Measurements from ENCODE around the gene DNAJB1. TPM values are rescaled to one million over a fixed set of nuclear protein-coding genes. Genes with fewer than 3 reads are reported as not detected.
"Not testable (repeated sequence)": the region's sequence is repeated elsewhere in the genome, so short reads cannot be mapped to it uniquely, and the experiment has no call there.

Gene DNAJB1
- total RNA-seq, 1 donor from 2014 or later = 86.0 TPM

GRCh38 chr19:14554382-14554812 is 36.2 kb upstream of the DNAJB1 start:
- intact Hi-C loops (cut with DNase I) = no loop called here
- DNase-seq (ENCODE audit: low spot score) (no peak), ATAC-seq (no peak)

- intact Hi-C loops (cut with DNase I) = no loop called here
- ATAC-seq (no peak), DNase-seq (ENCODE audit: low spot score) (no peak)
These were observed 35.7 kb upstream of the DNAJB1 start for GRCh38 chr19:14553939-14554243.

- intact Hi-C loops (cut with DNase I) = no loop called here
- DNase-seq (ENCODE audit: low spot score) = no peak
- ATAC-seq = no peak
These were observed 35.1 kb upstream of the DNAJB1 start for GRCh38 chr19:14553042-14553938.

GRCh38 chr19:14552006-14552360 is 33.8 kb upstream of the DNAJB1 start:
- DNase-seq (ENCODE audit: low spot score); ATAC-seq; intact Hi-C loops (cut with DNase I): not testable (repeated sequence)

GRCh38 chr19:14551134-14552005 is 33.2 kb upstream of the DNAJB1 start:
- DNase-seq (ENCODE audit: low spot score); intact Hi-C loops (cut with DNase I): not testable (repeated sequence)
- ATAC-seq = peak; percentile 51

- ATAC-seq = no peak
These were observed 32.1 kb upstream of the DNAJB1 start for GRCh38 chr19:14550201-14550754.

GRCh38 chr19:14545716-14546082 is 27.5 kb upstream of the DNAJB1 start:
- no peak for DNase-seq (ENCODE audit: low spot score)
- ATAC-seq = no peak
- intact Hi-C loops (cut with DNase I) = no loop called here

More at GRCh38 chr19:14550201-14550754, 32.1 kb upstream of the DNAJB1 start:
- no peak for DNase-seq (ENCODE audit: low spot score)
- intact Hi-C loops (cut with DNase I) = no loop called here

- intact Hi-C loops (cut with DNase I) = no loop called here
- ATAC-seq (peak; percentile 56), DNase-seq (ENCODE audit: low spot score) (no peak)
These were observed 26.9 kb upstream of the DNAJB1 start for GRCh38 chr19:14544977-14545715.

- DNase-seq (ENCODE audit: low spot score) (no peak), ATAC-seq (no peak)
- intact Hi-C loops (cut with DNase I) = no loop called here
These were observed 25.9 kb upstream of the DNAJB1 start for GRCh38 chr19:14544047-14544446.

GRCh38 chr19:14542711-14543328 is 24.6 kb upstream of the DNAJB1 start:
- DNase-seq (ENCODE audit: low spot score) (no peak), ATAC-seq (peak; percentile 50)
- intact Hi-C loops (cut with DNase I) = no loop called here

- intact Hi-C loops (cut with DNase I); DNase-seq (ENCODE audit: low spot score); ATAC-seq: not testable (repeated sequence)
These were observed 23.8 kb upstream of the DNAJB1 start for GRCh38 chr19:14541979-14542378.

GRCh38 chr19:14540741-14541525 is 22.7 kb upstream of the DNAJB1 start:
- intact Hi-C loops (cut with DNase I) = no loop called here
- no peak for ATAC-seq
- no peak for DNase-seq (ENCODE audit: low spot score)

GRCh38 chr19:14536926-14537692 is 18.9 kb upstream of the DNAJB1 start:
- peak; percentile 81 for DNase-seq (ENCODE audit: low spot score)
- intact Hi-C loops (cut with DNase I) = no loop called here
- peak; percentile 74 for ATAC-seq

GRCh38 chr19:14533450-14533849 is 15.3 kb upstream of the DNAJB1 start:
- DNase-seq (ENCODE audit: low spot score) = no peak
- no peak for ATAC-seq
- intact Hi-C loops (cut with DNase I) = no loop called here

GRCh38 chr19:14530506-14530905 is 12.3 kb upstream of the DNAJB1 start:
- ATAC-seq (no peak), DNase-seq (ENCODE audit: low spot score) (no peak)
- intact Hi-C loops (cut with DNase I) = no loop called here

GRCh38 chr19:14530005-14530348 is 11.8 kb upstream of the DNAJB1 start:
- intact Hi-C loops (cut with DNase I) = no loop called here
- ATAC-seq (peak; percentile 8), DNase-seq (ENCODE audit: low spot score) (no peak)

- DNase-seq (ENCODE audit: low spot score) (peak; percentile 100), ATAC-seq (peak; percentile 98)
- intact Hi-C loops (cut with DNase I) = no loop called here
These were observed 11.2 kb upstream of the DNAJB1 start, which contains the start of gene TECR for GRCh38 chr19:14529254-14530004. Gene TECR, plus strand, starts transcription at chr19:14529594. Its CDS starts 103 bp downstream, at chr19:14529697.
